Measurements from ENCODE around the gene CADM1. TPM values are rescaled to one million over a fixed set of nuclear protein-coding genes. Genes with fewer than 3 reads are reported as not detected.
A peak's percentile ranks its signal among the peaks of the same experiment; 100 is the strongest.

CADM1 gene
- total RNA-seq, 1 donor from 2014 or later: 65.4 TPM

DNA sequence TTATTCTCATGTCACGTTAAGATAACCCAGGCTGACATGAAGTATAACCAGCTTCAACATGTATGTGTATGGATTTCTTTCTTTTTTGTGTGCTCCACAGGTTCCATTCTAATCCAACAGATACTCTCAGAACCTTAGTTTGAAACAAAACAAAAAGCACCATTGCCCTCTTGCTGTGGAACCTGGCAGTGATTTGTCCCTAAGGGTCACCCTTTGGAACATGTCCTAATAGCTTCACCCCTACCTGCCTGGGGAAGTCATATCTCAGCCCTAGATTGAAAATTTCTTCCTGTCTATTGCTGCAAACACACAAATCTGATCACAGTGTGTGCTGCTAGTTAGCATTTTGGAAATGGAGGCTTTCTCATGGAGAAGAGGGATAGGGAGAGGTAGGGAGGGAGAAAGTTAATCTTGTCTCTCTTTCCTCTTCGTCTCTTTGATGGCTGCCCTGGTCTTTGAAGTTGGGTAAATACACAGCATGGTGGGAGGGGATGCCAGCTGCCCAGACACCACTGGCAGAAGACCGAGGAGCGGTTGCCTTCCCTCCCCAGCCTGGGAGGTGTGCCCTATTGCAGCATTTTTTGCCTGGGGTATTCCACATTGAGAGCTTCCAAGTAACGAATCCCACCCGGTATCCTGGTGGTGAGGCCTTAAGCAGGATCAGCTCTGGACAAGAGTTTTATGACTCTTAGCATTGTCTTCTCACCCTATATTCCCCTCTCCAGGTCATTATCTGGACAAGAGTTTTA lies 11.6 kb upstream of the CADM1 start:
- DNase-seq (ENCODE audit: low read depth): no peak

DNA sequence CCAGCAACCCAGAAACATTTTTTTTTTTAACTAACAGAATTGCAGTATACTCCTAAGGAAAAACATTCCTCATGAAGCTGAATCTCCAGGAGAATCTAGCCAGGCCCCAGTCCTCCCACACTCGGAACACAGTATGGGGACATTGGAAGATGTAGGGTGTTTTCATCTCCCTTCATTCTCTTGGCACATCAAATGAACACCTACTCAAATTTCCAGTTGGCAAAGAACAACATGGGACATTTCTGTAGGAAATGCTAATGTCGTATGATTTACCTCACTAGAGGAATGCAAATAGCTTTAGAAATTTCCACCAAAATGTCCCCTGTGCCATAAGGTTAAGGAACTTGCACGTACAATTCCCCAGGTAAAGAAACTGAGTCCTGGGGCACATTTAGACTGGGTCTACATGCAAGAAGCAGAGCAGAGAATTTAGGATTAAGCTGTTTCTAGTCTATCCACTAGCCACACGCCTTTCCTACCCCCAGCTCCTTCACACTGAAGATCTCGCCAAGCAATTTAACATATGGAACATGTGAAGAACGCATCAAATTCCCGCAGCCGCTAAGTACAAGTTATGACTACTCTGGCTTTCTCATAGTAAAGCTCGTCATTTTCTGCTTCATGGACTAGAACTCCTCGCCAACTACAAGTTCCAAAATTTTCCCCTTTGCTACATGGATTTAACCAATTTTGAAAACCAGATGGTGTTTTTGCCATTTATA lies 2.9 kb upstream of the CADM1 start:
- no peak for DNase-seq (ENCODE audit: low read depth)

DNA sequence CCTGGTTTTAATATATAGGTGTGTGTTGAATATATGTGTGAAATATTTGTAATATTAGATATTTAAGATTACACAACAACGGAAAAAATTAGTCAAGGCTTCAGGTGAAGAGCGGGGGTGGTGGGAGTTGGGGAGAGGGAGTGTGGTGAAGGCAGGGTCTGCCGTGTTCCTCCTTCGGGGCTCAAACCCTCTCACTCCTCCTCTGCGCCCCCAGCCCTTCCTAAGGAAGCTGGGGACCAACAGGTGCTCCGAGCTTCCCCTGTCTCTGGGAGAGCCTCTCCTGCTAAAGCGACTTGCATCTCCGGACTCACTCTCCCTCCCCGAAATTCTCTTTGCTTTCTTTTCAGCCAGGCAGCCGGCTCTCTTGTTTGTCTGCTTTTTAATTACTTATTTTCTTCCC lies 960 bp upstream of the CADM1 start:
- DNase-seq (ENCODE audit: low read depth): no peak

- no peak for DNase-seq (ENCODE audit: low read depth)
These were observed 334 bp downstream of the CADM1 start for GRCh38 chr11:115503886-115504275.

GRCh38 chr11:115503083-115503885 lies 931 bp downstream of the CADM1 start:
- DNase-seq (ENCODE audit: low read depth): peak; percentile 58

DNA sequence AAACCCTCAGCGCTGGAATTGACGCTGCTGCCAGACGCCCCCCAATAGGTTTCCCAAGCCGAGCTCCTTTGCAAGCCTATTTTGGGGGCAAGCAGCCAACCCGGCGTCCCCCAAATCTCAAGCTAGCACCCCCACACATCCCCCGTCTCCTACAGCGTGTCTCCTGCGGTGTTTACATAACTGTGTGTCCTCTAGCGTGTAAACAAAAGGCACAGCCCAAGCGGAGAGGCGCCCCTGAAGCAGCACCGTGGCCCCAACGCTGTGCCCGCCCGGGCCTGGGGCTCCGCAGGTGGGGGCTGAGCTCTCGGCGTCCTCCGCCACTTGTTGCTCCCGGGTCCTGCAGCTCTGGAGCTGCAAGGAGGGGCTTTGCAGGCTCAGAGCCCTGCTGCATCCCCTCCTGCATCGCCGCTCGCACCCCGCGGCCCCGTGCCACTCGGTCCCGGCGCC lies 1.6 kb downstream of the CADM1 start:
- no peak for DNase-seq (ENCODE audit: low read depth)

DNA sequence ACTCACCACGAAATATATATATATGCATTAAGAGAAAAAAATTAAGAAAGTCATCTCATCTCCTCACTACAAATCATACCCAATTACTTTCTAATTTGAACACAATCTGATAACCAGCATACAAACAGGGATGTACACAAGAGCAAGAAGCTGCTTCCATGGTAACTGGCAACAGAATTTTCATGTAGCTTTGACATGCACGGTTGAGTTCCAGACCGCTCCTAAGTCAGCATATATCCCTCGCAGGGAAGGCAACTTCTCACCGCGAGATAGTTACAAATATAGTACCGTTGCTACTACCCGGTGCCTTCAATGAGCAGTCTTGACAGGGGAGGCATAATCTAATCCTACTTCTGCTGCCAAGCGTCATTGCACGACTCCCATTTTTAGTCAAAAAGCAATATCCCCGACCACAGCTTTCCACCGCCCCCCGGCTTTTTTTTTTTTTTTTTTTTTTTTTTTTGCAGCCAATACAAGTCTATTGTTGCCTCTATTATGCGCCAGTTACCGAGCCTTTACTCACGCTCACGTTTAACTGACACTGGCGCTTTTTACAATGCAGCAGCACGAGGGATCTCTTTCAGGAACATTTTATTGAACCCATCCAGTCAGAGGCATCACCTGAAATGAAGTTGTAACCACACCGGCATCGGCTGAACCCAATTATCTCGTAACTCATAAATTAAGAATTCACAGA lies 2.2 kb downstream of the CADM1 start:
- DNase-seq (ENCODE audit: low read depth): peak; percentile 20

DNA sequence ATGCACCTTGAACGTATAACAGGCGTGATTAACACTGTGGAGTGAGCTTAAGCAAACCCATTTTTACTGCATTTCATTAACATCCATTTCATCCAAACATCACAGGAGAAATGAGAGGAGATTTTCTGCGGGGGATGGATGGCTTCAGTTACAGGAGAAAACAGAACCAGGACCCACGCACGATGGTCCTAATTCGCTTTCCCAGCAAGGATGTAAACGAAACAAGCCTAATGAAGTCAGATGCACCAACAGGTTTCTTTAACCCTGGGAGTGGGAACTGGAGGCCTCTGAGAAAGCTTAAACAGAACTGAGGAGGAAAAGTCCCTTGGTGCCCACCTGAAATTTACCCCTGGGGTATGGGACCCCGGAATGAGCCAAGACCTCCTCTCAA lies 2.7 kb downstream of the CADM1 start:
- DNase-seq (ENCODE audit: low read depth): no peak

DNA sequence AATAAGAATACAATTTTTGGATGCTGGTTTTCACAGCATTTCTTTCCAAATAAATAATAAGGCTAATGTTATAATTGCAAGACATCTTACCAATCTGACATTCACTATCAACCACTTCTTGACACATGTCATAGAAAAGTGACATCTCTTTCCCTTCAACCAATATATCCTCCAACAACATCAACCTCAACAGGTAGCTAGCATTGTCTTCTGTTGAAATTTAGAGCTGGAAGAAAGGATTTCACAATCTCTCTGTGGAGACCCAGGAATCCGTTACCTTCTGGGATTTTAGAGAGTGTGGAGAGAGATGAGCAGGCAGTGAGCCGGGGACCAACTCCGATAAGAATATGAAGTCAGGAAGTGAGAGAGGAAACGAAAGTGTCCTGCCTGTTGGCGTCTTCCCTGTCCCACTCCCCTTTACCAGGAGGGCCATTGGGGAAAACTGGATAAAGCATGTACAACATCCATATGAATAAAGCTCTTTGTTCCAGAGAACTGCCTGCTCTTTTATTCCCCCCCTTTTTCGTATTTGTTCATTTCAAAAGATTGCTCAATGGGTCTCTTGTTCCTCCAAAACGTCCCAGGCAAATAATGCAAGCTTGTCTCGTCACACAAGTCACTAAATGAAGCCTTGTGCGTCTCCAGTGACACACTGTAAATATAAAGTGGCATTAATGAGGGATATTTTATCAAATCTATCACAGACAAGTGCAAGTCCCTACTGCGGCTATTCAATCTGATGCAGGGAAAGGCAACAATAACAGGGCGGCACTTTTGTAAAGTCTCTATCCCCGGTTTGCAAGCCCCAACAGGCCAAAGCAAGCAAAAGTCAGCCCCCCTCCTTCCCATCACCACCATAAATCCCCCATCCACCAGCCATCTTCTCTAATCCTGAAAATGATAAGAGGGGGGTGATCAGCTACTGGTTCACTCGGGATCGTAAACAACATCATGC lies 3.4 kb downstream of the CADM1 start:
- no peak for DNase-seq (ENCODE audit: low read depth)

DNA sequence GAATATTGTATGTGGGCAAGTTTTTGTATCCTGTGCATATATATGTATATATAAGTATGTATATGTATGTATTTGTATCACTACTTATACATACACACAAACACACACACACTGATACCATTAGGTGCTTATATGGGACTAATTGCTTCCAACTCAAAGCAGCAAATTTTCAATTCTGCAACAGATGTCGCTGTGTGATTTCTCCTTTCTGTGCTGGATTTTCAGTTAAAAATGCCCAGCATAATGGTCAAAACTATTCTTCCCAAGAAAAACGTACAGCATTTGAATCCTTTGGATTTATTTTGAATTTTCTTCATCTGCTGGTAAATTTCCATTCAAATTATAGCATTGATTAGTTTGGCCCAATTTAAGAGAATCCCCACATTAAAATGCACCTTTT lies 4.3 kb downstream of the CADM1 start:
- no peak for DNase-seq (ENCODE audit: low read depth)

DNA sequence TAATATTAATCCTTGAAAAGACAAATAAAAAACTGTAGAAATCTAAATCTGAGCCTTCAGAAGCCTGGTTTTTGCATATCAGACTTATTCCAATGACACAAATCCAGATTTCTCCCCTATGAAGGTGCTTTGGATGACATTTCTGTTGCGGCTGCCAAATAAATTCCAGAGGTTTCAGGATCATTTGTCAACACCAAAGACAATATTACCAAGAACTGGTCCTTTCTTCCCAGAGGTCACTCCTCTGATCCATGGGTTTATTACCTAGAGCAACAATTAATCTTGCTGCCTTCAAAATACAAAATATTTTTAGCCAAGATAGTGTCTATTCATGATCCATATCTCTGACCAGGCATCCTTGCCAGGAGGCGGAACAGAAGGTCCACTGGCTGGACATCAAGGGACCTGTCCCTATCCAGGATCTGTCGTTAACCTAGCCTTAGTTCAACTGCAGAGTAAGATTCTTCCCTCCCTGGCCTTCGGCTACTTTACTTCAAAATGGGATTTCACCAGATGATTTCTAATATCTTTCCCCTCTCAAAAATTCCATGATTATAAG lies 4.9 kb downstream of the CADM1 start:
- DNase-seq (ENCODE audit: low read depth): no peak

GRCh38 chr11:115498354-115498753 lies 5.9 kb downstream of the CADM1 start:
- DNase-seq (ENCODE audit: low read depth): no peak

GRCh38 chr11:115497303-115497702 lies 6.9 kb downstream of the CADM1 start:
- no peak for DNase-seq (ENCODE audit: low read depth)

- no peak for DNase-seq (ENCODE audit: low read depth)
These were observed 7.3 kb downstream of the CADM1 start for GRCh38 chr11:115496892-115497291.

DNA sequence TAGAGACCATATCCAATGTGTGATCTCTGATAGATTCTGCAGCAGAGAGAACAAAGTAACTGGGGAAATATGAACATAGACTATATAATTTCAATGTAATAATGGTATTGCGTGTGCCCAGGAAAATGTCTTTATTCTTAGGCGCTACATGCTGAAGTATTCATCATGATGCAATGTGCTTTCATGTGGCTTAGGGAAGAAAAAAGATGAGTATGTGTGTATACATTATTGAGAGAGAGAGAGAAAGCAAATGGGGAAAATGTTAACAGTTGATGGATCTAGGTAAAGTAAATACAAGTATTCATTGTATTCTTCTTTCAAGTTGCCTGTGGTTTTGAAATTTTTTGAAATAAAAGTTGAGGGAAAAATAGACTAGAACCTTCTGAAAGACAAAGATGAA lies 10.3 kb downstream of the CADM1 start:
- DNase-seq (ENCODE audit: low read depth): no peak

DNA sequence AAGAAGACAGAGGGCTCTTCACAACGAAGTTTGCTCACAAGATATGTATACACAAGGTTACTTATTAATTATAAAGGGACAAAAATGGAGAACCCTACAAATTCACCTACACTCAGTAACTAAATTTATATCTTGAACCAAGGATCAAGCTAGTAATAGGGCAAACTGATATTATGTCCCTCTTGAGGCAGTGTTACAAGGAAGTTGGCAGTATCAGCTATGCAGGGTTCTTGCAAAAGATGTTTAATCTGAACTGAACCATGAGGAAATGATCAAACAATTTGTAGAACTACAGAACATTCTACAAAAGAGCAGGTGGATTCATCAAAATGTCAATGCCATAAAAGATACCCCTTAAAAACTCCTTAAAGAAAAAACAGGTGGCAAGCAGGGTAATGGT lies 10.7 kb downstream of the CADM1 start:
- DNase-seq (ENCODE audit: low read depth): no peak

DNA sequence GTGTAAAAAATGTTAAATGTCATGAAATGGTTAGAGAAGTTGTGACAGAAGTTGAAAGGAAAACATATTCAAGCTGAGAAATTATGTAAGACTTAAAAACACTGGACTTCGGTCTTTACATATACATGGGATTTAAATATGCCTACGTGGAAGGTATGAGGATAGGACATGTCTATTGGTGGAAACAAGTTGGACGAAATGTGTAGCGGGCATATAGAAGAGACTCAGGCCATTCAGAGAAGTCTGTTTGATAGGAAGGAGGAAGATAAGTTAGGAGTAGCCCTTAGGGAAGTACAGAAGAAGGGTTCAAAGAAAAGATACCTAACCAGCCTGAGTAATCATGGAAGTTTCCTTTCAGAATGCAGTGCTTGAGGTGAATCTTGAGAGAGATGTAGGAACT lies 14.7 kb downstream of the CADM1 start:
- no peak for DNase-seq (ENCODE audit: low read depth)

DNA sequence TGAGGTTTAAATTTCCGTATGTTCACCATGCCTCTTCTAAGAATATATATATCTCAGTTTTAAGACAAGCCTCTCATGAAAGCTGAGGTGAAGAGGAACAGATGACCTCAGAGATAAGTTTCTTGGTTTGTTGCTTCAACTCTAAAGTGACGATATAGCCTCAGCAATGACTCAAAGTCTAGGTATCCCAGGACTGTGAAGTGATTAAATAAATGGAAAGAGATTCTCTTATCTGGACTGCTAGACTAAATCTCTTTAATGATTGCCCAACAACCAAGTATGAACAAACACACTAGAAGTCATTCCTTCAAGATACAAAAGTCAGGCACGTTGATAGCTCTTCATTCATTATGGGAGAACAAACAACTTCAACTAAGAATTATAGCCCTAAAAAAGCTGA lies 15.3 kb downstream of the CADM1 start:
- DNase-seq (ENCODE audit: low read depth): peak; percentile 88

- DNase-seq (ENCODE audit: low read depth): no peak
These were observed 22.7 kb downstream of the CADM1 start for GRCh38 chr11:115481528-115481927.

GRCh38 chr11:115480611-115481010 lies 23.6 kb downstream of the CADM1 start:
- DNase-seq (ENCODE audit: low read depth): no peak

DNA sequence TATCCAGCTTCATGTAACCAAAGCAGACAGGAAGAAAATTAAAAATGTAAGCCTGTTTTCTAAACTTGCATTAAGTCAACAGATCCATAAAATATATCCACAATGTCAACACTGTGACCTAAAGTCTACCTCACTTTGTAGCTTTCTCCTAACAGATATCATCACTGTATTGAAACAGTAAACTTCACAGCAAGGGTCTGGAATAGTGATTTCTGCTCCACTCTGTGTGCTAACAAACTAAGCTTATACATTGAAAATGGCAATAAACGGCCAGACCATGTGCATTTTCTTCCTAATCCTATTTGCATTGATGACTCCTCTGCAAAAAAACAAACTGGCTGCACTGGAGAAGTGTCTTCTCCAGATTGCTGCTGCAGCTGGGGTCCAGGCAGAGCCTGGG lies 26.8 kb downstream of the CADM1 start:
- no peak for DNase-seq (ENCODE audit: low read depth)
